HUDEP-2 (cell line): Measurements from ENCODE around the gene CNTNAP2.
"Not testable (repeated sequence)": the region's sequence is repeated elsewhere in the genome, so short reads cannot be mapped to it uniquely, and the experiment has no call there.

Source experiments
- DNase-seq, 76 experiments: peaks; one replicate each; lab custom pipeline; 2025; ENCODE audit not compliant: unreplicated experiment in 76 of 76; lab: John Stamatoyannopoulos, UW

CNTNAP2 gene

DNA sequence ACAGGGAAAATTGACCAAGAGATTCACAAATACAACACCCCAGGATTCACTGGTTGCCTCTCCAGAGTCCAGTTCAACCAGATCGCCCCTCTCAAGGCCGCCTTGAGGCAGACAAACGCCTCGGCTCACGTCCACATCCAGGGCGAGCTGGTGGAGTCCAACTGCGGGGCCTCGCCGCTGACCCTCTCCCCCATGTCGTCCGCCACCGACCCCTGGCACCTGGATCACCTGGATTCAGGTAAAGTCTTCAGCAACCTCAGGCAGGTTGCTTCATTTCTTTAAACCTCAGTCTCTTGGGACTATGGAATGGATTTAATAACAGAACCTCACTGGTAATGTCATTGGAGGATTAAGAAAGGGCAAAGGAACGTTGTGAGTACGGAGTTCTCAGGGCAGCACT is 2267.1 kb downstream of the CNTNAP2 start:
- no peak for DNase-seq

DNA sequence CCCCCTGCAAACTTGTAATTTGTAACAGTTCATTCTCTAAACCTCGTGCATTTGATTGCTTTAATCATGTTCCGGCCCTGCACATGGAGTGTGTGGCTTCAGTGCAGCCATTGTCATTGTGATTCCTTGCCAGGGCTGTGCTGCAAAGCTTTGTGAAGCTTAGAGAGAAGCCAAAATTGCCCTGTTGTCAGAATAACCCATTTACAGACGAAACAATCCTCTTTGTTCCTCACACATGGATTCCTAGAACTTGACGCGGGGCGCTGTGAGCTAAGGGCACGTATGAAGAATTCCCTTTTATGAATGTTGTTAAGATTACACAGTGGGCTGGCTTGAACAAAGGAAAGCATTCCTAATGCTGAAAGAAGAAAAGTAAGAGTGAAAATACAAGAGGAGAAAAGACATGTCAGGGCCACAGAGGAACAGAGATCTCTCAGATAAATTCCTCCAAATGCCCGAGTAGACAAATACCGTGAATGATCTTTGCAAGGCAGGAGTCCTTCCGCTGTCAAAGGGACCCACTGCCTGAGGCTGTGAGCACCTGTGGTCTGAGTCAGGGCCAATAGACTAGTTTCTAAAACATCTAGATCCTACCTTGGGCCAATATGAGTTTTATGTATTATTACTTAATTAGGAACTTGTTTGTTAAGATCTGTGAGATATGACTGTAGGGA is 2268.5 kb downstream of the CNTNAP2 start:
- no peak for DNase-seq

DNA sequence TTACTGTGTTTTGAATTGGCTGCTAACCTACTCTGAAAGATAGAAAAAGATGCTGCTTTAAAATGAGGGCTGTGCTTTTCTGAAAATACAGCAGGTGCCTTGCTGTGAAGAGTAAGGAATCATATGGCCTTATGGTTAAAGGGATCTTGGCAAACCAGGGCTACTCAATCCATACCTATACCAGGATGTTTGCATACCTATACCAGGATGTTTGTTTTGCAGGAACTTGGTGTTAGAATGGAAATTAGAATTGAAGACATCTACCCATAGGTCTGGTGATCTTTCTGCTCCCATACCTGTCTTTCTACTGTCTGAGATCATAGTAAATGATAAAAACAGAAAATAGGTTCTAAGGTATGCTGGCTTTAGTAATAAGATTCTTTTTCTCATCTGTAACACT is 2273.8 kb downstream of the CNTNAP2 start:
- DNase-seq = no peak

DNA sequence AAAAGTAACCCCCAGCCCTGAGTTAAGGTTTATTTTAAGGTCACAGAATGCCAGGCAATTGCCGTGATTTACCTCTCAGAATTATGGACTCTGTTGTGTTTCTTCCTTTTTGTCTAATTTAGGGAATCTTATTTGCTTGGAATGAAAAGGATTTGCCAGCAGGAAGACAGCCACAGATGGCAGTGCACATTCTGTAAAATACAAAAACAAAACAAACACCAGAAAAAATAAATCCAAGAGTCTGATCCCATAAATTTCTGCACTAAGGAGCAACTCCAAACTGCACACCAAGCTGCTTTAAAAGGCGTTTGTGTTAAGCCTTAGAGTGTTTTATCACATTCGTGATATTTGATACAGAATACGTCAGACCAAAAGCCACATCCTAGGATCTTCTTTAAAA is 2275.0 kb downstream of the CNTNAP2 start:
- no peak for DNase-seq

DNA sequence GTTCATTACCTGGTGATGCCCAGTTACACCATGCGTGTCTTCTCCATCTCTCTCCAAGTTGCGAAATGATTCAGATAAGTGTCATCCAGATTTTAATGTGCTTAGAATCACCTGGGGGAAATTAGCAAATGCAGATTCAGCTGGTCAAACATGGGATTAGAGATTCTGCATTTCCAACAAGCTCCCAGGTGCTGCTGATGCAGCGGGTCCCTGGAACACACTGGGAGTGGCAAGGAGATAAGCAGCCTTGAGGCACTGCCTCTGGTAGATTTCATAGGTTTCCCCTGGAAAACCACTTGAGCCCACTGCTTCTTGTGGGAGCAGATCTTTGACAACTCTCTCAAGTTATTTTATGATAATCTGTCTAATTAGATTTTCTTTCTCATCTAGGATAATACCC is 2278.0 kb downstream of the CNTNAP2 start:
- no peak for DNase-seq

DNA sequence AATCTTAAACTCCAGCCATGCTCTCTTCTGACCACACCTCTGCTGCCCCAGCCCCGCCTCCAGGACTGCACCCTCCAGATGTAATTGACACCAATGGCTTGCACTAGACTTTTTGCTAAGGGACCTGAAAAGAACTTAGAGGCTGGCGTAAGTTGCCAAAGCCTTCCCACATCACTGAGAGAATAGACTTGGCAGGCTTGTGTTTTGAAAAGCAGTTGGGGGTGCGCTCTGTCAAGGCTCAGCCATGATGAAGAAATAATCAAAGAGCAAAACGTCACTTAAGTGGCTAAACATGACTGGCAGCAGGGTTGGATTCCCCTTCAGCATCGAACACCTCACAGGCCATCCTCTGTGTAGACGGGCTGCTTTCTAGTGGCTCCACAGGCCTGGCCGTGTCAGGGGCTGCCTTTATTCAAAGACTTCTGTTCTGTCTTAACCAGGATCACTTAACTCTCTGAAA is 2278.8 kb downstream of the CNTNAP2 start:
- no peak for DNase-seq

DNA sequence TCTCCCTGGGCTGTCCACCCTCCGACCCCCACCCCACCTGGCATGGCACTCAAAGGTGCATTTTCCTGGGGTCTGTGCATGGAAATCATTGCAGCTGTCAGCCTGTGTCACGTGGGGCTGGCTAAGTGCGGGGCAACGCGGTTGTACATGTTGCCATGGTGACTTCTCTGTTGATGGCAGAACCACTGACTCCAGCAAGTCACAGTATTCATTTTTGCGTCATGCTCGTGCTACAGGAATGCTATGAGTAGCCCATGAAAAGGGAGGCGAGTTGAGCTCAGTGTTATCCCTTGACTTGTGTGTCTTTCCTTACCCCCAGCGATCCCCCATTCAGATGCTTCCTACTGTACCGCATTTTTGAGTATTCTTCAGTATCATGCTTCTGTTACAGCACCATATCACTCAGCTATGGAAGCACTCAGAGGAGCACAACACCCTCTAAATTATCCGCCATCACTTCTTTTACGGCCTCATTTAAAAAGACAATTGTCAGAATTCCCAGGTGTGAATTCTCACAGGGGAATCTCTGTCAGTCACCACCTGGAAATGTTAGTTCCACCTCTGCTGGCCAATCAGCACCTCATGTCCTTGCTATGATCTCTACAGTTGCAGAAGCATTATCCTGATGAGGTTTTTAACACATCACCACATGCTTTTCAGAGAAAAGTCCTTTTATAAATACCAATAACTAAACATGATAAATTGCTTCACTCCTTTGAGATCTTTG is 2279.6 kb downstream of the CNTNAP2 start:
- no peak for DNase-seq

DNA sequence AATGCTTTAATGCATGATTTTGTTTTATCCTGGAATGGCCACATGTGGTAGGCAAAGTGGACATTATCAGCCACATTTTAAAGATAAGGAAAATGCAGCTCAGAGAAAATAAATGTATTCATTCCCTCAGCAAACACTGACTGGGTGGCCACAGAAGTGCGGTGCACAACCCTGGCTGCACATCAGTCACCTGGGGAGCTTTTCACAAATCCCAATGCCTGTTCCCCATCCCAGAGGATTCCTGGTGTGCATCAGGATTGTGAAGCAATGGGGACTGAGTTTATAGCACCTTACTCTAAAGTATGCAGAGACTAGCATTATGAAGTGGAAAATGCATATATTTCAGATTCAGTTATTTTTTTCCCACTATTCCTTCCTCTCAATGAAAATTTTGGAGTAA is 2280.5 kb downstream of the CNTNAP2 start:
- no peak for DNase-seq

DNA sequence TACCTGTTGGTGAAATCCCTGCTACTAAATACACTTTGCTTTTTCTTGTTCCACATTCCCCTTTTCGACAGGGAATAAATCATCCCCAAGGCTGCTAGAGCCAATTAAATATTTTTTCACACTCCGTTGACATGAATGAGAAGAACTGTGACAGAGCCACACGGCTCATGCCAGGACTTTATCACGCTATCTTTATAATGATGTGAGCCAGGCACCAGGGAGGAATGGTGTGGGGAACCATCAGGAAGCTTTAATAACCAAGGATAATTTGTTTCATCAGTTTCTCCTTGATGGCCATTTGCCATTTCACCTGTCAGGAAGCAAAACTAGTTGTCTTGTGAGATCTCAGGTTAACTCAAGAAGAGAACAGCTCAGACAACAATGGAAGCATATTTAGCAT is 2280.9 kb downstream of the CNTNAP2 start:
- no peak for DNase-seq

DNA sequence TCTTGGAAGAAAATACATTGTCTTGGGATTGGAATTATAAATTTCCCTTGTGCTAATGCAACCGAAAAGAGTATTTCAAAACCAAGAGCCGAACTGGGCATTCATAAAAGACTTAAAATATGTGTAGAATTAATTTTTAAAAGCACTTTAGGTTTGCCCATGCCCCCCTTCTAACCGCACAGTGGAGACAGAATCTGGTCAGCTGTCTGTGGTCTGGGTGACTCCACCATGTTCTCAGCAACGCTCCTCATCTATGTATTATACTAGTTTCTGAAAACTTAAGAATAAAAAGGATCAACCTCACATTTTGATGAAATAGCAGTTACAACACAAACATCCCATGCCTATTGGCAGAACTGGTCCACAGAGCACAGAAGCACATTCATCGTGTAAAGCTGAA is 2281.4 kb downstream of the CNTNAP2 start:
- no peak for DNase-seq

DNA sequence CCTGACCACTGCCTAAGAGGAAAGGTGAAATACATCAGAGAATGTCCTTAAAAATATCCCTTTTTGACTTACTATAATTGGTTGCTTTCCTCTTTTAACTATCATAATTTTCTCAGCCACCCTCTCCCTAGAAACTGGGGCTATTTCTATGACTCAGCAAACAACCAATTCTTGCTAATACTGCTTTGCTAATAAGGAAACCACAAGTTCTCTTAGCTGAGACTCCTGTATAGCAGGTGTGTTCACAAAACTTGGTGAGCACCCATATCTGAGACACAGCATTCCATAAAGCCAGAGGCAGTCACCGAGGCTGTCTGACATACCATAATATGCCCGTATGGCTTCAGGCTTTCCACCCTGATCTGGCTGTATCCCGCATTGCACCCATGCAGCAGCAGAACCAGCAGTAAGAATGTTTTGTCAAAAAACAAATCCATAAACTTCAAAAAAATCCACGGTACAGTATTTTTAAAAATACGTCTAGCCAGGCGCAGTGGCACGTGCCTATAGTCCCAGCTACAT is 2282.3 kb downstream of the CNTNAP2 start:
- DNase-seq = no peak

DNA sequence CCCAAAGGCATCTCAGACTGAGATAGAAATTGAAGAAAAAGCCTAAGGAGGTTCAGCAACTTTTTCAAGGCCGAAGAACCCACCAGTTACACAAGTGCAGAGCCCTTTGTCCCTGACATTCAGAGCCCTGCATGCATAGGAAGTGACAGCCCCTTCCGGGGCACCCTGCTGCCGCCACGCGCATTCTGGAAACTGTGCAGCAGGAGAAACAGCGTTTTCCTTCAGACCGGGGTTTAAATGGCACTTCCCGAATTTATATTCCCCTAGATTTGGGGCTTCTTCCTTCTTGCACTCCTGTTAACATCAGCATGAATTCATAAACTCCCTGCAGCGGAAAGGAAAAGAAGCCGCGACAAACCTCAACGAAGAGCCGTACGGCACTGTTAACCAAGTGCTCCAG is 2283.5 kb downstream of the CNTNAP2 start:
- DNase-seq = no peak

DNA sequence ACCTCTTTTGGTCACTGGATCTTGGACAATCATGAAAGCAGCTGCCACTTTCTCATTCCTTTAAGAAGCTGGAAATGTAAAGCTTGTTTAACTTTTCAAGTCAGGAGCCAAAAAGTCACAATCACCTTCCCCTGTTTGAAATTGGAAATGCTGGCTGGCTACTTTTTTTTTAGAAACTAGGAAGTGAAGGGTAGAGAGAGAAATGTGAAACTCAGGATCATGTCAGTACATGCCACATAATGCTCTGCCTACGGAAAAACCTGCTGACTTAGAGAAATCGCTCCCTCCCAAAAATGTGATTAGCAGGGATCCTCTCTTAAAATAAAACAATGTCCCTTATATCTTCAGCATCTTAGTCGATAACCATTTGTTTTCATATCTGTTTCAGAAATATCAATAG is 2285.6 kb downstream of the CNTNAP2 start:
- no peak for DNase-seq

DNA sequence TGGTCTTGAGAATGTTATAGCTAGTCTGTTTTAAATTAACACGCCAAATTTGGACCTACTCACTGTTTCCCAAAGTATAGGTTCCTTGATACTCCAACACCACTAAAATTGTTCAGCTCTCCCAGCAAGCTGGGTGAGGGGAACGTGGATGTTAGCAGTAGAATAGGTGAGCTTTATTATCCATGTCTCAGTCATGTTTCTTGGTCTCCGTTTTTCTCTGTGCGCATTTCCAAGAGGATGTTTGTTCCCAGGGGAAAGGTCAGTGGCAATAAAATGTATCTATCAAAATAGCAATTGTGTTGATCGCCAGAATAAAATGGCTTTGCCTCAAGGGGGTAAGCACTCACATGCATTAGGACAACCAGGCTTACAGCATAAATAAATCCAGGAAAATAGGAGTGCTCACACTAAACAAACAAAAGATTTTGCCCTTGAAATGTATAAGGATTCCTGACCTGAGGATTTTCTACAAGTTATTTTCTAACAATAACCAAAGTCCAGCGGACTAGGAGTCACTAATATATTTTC is 2286.9 kb downstream of the CNTNAP2 start:
- DNase-seq = no peak

DNA sequence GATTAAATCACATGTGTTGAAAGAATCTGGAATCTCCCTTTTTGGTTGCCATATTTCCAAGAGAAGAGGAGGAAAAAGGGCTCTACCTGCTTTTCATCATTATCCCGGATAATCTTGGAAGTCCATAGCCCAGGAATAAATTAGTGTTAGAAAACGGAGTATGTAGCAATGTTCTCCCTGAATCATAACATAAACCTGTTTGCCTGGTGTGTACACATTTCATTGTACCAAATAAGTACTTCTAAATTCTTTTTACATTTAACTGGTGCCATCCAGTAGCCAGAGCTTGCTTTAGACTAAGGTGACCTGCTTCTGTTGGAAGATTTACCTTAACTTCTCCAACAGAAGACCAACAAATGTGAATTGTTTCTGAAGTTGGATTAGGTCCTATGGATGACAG is 2291.7 kb downstream of the CNTNAP2 start:
- DNase-seq = no peak

DNA sequence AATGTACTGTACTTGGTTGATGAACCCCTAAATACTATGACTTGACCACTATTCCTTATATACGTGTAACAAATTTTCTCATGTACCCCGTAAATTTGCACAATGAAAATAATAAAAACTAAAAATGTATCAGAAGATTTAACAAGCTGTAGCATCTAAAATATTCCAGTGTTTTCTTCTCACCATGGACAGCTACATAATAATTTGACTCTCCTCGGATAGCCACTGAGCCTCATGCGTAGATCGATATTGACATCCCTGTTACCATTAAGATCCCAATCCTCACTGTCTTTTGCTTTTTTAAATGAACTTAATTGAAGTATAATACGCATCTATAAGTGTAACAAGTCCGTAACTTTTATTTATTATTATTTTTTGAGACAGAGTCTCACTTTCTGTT is 2294.3 kb downstream of the CNTNAP2 start:
- DNase-seq = no peak

DNA sequence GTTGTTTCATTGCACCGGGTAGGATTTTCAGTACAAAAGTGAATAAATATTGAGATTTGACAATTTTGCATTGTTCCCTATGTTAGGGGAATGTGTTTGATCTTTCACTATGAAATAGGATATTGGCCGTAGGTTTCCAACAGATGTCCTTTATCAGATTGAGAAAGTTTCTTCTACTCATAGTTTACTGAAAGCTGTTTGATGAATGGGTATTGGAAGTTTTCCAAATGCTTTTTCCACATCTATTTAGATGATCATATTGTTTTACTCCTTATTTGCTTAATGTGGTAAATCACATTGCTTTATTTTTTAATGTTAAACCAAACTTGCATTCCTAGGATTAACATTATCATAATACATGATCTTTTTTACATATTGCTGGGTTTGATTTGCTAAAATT is 2296.1 kb downstream of the CNTNAP2 start:
- DNase-seq = no peak

DNA sequence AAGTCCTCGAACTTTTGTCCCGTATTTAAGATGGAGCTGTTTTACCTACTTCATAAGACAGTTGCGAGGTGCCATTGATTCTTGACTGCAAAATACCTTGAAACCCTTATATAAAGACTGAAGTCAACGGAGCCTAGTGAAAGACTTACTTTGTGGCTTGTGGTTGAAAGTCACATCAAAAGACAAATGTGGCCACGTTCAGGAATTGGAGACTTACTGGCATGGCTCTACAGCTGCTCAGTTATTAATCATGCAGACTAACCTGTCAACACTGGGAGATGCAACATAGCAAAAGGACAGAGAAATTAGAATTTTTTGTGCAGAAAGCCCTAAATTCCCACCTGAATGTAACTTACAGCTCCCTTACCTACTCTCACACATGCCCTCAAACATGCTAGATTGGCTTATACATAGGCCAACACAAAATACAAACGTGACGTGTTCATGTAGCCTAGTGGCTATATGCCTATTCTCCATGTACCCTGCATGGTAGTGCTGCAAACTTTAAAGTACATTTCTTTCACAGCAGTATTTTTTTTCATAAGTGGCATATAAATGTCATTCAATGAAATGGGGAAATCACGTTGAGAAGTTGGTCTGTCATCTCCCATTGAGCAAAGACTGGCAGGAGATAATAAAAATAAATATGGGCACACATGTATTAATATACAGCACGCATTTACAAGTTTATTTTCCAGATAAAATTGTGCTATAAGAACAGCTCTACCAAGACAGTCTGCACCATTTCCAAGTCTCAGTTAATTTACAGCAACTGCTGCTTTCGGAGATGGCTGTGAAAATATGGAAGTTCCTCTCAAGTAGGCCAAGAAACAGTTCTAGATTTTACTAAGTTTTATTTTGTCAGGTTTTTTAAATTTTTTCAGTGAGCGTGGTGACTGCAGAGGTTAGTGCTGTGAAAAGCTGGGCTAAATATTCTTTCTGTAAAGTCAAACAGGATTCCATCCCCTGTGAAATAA is 2303.5 kb downstream of the CNTNAP2 start:
- DNase-seq = no peak

DNA sequence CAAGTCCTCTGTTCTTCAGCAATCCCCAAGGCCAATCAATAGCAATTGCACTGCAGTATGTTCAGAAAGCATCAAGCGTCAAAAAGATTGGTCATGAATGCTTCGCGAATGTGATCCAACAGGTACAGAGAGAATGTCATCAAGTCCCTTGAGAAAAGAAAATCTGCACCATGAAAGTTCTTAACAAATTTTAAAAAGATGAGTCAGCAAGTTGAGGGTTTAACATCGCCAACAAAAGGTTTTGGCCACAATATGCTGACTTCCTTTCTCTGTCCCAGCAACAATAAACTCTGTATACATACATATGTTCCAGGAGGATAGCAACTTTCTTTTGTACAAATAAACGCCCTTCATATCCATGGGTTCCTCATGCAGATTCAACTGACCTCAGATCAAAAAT is 2305.4 kb downstream of the CNTNAP2 start:
- no peak for DNase-seq

DNA sequence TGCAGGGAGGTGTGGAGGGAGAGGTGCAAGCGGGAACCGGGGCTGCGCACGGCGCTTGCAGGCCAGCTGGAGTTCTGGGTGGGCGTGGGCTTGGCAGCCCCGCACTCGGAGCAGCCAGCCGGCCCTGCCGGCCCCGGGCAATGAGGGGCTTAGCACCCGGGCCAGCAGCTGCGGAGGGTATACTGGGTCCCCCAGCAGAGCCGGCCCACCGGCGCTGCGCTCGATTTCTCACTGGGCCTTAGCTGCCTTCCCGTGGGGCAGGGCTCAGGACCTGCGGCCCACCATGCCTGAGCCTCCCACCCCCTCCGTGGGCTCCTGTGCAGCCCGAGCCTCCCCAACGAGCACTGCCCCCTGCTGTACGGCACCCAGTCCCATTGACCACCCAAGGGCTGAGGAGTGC is 2309.8 kb downstream of the CNTNAP2 start:
- DNase-seq = not testable (repeated sequence)

DNA sequence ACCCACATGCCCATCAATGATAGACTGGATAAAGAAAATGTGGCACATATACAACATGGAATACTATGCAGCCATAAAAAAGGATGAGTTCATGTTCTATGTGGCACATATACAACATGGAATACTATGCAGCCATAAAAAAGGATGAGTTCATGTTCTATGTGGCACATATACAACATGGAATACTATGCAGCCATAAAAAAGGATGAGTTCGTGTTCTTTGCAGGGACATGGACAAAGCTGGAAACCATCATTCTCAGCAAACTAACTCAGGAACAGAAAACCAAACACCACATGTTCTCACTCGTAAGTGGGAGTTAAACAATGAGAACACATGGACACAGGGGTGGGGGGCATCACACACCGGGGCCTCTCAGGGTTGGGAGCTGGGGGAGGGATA is 2314.1 kb downstream of the CNTNAP2 start:
- DNase-seq = not testable (repeated sequence)
